Epithelial cell of prostate (primary cell): ENCODE data around the gene EMD.
"Not testable (repeated sequence)": the region's sequence is repeated elsewhere in the genome, so short reads cannot be mapped to it uniquely, and the experiment has no call there.

Source experiments
- DNase-seq: peaks from one replicate; pipeline ENCODE4 v3.0.0-alpha.2; 2011; ENCODE audit warnings: low read depth, low spot score
- H3K27ac ChIP-seq: fragments of 450-650 bp; 2 replicates; pipeline ENCODE4 v1.5.1; 2017; ENCODE audit warnings: mild to moderate bottlenecking

Gene EMD

GRCh38 chrX:154370300-154371016 lies 8.6 kb upstream of the EMD start:
- DNase-seq = no peak
- peak overlapping the region; percentile 91 for H3K27ac ChIP-seq

GRCh38 chrX:154371017-154371788 lies 7.9 kb upstream of the EMD start:
- DNase-seq = no peak
- peak overlapping the region; percentile 91 for H3K27ac ChIP-seq

GRCh38 chrX:154371789-154372300 lies 7.2 kb upstream of the EMD start:
- H3K27ac ChIP-seq = peak overlapping the region; percentile 91
- no peak for DNase-seq

- no peak for DNase-seq
- peak overlapping the region; percentile 91 for H3K27ac ChIP-seq
Observed at GRCh38 chrX:154372612-154373022, 6.5 kb upstream of the EMD start.

- DNase-seq = no peak
- peak overlapping the region; percentile 46 for H3K27ac ChIP-seq
Observed at GRCh38 chrX:154373340-154374306, 5.5 kb upstream of the EMD start.

- DNase-seq = no peak
- H3K27ac ChIP-seq = peak within 1 kb of the TSS; percentile 46
Observed at GRCh38 chrX:154374313-154375155, 4.6 kb upstream of the EMD start, which contains the start of gene FLNA. FLNA (minus strand) TSS chrX:154374634; CDS start chrX:154371245, 3,389 bp downstream.

GRCh38 chrX:154375156-154375504 lies 4.0 kb upstream of the EMD start:
- no peak overlapping the region for H3K27ac ChIP-seq
- no peak for DNase-seq

- H3K27ac ChIP-seq = no peak overlapping the region
- DNase-seq = no peak
Observed at GRCh38 chrX:154376774-154377173, 2.3 kb upstream of the EMD start.

GRCh38 chrX:154378059-154378798 lies 866 bp upstream of the EMD start:
- DNase-seq = no peak
- peak overlapping the region; percentile 79 for H3K27ac ChIP-seq

- no peak for DNase-seq
- peak overlapping the region; percentile 73 for H3K27ac ChIP-seq
Observed at GRCh38 chrX:154379569-154379951, 465 bp downstream of the EMD start.

GRCh38 chrX:154380153-154380552 lies 1.1 kb downstream of the EMD start:
- DNase-seq = no peak
- peak overlapping the region; percentile 73 for H3K27ac ChIP-seq

GRCh38 chrX:154380787-154381186 lies 1.7 kb downstream of the EMD start:
- H3K27ac ChIP-seq = no peak overlapping the region
- DNase-seq = no peak

GRCh38 chrX:154381271-154381670 lies 2.2 kb downstream of the EMD start:
- H3K27ac ChIP-seq = no peak overlapping the region
- DNase-seq = no peak

GRCh38 chrX:154382483-154383069 lies 3.5 kb downstream of the EMD start:
- no peak for DNase-seq
- H3K27ac ChIP-seq = no peak overlapping the region

GRCh38 chrX:154383359-154384283 lies 4.5 kb downstream of the EMD start:
- no peak for DNase-seq
- no peak overlapping the region for H3K27ac ChIP-seq

GRCh38 chrX:154384284-154384892 lies 5.3 kb downstream of the EMD start:
- DNase-seq = no peak

GRCh38 chrX:154388094-154388493 lies 9.0 kb downstream of the EMD start:
- H3K27ac ChIP-seq, DNase-seq: not testable (repeated sequence)

More at GRCh38 chrX:154384284-154384892, 5.3 kb downstream of the EMD start:
- H3K27ac ChIP-seq = no peak overlapping the region
